GM18502 (cell line): Measurements from ENCODE around the gene RPS21.

Experiments
- ATAC-seq: cut with Tn5 transposase; IDR thresholded peaks from one replicate; pipeline ENCODE4 v1.9.1; 2021; ENCODE audit warnings: mild to moderate bottlenecking; ENCODE audit not compliant: unreplicated experiment, poor library complexity

Gene RPS21

DNA sequence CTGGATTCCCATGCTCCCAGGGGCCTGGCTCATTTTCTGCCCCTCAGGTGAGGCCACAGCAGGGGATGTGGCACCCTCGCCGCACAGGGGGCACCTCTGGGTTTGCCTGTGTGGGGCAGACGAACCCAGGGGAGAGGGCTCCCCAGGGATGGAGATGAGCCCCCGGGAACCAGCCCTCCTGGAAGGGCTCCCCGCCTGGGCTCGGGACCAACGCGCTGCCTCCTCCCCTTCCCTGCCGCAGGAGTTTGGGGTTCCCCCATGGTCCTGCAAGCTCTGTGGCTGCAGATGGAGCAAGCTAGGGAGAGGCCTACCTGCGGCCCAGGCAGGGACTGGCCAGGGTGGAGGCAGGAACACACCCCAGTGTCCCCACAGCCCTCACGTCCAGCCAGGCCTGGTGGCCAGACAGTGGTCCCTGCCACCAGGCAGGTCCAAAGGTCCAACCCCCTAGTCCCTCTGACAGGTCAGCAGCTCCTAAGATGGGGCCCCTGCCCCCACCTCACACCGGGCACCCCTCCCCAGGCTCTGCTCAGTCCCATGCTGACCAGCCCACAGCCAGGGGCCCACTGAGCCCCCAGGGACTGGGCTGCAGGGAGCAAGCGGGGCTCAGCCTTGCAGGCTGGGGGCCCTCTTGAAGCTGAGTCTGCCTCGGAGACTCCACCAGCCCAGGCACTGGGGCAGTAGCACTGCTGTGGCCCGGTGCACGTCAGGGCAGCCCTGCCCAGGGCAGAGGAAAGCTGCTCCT, 33.4 kb upstream of the RPS21 start:
- ATAC-seq = no peak

DNA sequence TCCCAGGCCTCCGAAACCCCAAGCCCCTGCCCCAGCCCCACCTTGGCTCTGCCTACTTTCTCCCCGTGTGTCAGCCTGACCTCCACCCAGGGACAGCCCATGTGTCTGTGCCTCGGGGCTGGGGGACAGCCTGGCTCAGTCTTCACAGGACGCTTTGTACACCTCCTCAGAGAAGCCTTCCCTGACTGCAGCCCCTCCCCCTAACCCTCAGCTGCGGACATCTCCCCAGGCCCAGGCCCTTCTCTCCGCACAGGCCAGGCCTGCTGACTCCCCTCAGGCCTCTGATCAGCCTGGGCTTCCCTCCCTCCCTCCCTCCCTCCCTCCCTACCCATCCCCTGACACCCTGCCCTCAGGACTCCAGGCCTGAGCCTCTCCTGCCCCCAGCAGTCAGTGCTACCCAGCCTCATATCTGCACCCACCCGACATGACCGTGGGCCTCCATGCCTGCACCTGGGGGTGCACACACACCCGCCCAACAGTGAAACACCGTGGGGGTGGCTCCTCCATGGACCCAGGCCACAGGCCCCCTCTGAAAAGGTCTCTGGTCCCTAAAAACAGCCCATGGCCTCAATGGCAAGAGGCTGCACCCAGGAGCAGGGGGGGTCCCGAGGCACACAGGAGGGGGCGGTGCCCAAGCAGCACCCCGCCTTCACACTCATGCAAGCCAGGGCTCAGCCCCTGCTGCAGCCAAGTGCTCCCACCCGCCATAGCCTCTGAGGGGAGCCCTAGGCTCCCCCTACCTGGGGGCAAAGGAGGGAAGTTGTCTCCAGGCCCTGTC, 32.7 kb upstream of the RPS21 start:
- ATAC-seq = no peak

DNA sequence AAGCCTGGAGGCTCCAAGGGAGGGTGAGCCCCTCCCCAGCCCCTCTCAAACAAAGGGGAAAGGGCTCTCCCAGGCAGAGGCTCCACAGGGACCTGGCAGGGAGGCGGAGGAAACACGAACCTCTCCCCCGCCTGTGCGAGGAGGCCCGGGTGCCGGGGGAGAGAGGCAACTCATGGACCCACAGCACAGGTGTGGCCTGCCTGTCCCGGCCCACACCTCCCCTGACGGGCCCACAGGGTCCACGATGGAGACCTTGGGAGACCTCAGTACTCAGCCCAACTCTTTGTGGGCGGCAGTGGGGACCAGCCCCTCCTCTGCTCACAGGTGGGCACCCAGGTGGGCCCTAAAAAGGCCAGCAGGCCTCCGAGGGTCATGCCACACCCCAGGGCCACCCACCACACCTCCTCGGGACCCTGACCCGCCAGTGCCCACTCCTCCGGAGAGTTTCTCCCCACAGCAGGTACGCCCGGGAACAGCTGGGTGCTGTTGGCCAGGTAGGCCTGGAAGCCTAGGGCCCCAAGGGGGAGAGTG, 32.0 kb upstream of the RPS21 start:
- no peak for ATAC-seq

DNA sequence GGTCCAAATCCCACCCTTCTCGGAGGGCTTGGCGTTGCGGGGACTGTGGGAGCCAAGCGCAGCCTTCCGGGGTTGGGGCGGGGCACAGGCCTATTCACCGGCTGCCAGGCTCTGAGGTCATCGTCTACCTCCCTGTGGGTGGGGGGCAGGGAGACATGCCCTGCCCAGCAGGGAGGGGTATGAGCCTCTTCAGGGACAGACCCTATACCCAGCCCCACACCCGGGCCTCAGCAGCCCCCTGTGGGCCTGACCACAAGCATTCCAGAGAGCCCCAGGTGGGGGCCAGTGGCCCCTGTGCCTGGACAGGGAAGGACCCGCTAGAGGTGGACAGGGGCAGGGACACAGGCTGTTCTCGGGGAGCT, 31.4 kb upstream of the RPS21 start:
- no peak for ATAC-seq

DNA sequence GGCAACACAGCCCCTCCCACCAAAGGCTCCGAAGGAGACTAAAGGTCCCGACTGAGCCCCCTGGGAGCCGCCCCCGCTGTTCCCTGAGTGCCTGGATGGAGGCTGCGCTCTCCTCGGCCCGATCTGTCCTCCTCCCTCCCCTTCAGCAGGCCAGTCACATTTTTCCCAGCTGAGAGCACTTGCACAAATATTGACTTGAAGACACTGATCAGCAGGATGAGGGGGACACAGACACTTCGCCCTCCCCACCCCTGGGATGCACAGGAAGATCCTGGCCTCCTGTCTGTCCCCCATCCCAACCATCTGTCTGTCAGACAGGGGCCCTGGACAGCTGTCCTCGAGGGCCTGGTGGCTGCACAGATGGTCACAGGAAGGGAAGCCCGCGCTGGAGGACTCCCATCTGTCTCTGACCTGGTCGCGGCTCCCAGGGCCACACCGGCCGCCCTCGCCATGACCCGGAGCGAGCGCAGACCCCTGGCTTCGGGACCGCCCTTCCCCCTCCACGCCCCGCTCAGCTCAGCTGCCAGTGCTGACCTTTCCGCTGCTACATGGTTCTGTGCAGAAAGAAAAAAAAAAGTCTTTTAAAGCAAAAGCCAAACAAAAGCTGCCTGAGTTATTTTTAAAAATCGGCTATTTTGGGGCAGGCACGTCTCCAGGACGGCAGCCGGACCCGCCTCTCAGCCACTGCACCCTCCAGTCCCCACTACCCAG, 30.9 kb upstream of the RPS21 start:
- ATAC-seq = no peak

DNA sequence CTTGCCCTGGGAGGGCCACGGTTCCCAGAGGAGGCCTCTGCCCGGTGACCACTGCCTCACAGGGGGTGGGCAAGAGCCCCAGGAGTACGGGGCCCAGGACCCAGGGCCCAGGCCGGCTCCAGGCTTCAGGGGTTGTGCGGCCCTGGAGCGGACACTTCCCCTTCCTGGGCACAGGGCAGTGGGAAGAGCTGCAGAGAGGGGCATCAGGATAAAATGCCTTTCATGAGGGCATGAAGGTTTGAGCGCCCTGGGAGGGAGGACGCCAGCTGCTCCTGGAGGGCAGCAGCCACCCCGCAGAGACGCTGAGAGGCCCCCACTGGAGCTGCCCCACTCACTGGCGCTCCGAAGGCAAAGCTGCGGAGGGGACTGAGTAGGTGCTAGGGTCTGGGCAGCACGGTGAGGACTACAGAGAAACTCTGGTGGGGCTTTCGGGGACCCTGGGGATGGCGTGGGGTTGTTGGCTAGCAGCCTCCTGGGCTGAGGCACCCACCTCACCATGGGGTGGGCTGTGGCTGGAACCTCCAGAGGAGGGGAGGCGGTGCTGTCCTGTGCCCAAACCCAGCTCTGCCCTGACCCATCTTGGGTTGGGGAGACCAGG, 30.2 kb upstream of the RPS21 start:
- ATAC-seq = no peak

DNA sequence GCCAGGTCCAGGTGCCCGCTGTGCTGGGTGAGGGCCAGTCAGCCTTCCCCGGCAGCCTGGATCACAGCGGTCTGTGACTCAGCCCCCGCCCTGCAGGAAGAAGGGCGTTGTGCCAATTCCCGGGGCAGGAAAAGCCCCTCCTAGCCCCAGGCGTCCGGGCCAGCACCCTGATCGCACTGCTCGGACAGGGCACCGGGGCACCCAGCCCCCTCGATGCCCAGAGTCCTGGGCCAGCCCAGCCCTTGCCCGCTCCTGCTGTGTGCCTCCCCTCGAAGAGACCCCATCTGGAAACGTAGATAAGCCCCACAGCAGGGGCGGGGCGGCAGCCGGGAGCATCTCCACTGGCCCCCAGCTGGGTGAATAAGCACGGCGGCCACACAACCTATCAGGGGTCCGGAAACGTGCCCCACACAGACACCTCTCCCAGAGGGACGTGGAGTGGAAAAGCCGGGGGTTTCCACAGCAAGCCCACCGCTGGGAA, 29.7 kb upstream of the RPS21 start:
- no peak for ATAC-seq

DNA sequence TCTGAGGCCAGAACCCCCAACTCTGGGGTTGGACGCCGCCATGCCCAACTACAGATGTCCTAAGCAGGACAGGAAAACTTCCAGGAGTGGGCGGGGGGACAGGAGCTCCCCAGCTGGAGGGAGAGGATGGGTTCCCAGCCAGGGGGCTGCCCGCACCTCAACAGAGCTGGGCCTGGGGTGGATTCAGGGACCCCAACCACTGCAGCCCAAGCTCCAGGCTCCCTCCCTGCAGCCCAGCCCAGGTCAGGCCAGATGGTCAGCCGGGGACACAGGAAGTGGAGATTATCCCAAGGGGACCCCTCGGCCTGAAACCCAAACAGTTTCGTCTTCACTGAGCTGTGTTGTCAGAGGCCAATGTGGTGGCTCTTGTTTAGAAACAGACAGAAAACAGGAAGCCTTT, 29.2 kb upstream of the RPS21 start:
- ATAC-seq = no peak

DNA sequence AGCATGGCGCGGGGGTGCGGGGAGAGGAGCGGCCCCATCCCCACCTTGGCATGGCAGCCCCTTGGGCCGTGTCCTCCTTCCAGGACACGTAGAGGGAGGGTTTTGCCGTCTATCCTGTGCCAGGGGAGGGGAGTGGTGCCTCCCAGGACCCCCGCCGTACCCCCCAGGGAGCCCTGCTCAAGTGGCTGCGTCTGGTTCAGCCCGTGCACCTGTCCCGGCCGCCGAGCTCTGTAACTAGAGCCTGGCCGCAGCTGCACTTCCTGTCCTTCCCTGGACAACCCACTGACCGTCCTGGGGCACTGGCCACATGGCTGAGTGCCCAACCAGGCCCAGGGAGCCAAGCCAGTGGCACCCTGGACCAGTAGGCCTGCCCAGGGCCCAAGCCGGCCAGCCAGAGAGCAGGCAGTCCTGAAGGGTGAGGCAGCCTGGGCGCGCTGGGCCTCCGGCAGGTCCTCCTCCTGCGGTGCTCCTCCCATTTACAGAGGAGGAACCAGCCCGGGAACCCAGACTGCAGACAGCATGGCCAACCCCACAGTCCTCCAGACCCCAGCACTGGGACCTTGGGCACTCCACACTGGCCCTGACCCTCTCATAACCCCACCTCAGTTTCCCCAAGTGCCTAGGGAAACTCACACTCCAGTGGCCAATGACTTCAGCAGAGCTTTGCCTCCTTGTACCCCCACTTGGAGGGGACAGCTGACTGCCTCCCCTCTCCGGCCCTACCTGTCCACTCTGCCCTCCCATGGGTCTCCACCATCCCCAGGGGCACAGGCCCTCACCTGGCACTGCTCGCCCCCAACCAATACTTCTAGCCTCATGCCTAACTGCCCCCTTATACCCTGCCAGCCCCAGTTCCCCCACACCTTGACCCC, 28.5 kb upstream of the RPS21 start:
- no peak for ATAC-seq

DNA sequence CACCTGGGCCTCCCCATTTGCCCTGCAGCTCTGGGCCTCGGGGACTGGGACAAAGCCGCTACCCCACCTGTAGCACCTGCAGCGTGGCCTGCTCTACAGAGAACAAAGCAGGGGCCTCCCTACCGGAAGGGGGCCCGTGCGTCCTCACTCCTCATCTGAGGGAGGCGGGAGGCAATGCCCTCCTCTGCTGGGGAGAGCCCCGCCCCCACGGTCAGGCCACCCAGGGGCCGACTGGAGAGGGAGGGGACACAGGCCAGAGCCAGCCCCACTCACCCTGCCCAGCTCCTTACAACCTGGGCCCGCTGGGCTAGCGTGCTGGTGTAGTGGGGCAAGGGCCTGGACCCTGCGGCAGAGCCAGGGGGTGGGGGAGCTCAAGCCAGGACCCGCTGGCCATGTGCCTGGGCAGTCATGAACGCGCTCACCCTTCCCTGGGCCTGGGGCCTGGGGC, 27.8 kb upstream of the RPS21 start:
- no peak for ATAC-seq

DNA sequence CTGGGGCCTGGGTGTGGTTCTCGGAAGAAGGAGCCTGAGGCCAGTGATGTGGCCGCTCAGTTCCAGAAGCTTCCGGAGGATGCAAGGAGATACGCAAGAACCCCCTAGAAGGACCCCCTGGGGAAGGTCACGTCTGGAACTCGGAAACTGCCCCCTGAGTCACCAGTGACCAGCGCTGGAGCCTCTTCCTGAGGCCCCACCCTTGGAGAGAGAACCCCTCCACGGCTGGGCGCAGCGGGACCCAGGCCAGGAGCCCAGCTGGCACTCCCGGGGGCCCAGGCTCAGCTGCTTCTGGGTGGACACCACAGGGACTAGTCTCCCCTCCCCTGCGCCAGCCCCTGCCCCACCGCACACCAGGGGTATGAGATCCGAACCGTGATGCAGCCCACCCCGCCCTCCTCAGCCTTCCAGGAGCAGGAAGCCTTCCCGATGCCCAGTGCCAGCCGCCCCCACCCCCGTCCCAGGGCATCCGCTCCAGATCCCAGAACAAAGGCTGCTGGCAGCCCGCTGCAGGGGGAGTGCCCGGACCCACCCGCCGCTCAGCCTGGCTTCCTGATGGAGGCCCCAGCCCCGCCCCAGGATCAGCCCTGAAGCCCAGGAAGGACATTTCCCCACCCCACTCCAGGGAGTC, 27.3 kb upstream of the RPS21 start:
- ATAC-seq = no peak

DNA sequence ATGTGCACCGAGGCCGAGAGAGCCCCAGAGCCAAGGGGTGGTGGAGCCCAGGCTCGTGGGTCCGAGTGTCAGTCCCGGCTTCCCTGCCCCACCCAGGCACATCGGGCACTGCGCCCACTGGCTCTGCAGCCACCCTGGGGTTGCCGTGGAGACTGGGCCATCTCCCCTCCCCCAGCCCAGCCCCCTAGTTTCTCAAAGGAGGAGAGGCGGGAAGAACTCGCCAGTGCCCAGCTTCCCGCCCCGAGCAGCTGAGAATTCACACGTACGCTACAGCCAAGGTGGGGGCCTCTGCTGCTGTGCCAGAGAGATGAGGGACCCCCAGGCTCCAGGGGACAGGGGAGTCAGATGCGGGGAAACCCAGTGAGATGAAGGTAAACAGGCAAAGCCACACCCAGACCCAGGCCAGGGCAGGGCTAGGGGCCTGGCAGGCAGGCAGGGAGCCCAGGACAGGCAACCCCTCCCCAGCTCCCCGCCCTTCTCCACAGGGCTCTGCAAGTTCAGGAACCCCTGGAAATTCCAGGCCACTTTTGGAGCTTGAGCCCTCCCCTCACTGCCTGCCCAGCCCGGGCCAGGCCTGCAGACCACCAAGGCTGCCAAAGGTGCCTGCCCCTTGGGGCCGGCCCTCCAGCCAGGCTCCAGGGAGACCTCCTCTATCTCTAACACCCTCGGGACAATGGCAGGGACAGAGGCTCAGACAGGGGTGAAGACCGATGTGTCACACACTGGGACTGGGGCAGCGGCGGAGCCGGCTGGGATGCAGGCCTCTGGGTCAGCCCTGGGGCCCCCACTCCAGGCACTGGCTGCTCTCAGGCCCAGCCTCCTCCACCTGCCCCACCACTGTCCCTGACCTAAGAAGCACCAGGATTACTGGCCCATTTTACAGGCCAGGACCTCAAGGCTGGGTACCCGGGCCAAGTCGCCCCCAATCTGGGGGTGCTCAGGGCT, 25.8 kb upstream of the RPS21 start:
- ATAC-seq = no peak

DNA sequence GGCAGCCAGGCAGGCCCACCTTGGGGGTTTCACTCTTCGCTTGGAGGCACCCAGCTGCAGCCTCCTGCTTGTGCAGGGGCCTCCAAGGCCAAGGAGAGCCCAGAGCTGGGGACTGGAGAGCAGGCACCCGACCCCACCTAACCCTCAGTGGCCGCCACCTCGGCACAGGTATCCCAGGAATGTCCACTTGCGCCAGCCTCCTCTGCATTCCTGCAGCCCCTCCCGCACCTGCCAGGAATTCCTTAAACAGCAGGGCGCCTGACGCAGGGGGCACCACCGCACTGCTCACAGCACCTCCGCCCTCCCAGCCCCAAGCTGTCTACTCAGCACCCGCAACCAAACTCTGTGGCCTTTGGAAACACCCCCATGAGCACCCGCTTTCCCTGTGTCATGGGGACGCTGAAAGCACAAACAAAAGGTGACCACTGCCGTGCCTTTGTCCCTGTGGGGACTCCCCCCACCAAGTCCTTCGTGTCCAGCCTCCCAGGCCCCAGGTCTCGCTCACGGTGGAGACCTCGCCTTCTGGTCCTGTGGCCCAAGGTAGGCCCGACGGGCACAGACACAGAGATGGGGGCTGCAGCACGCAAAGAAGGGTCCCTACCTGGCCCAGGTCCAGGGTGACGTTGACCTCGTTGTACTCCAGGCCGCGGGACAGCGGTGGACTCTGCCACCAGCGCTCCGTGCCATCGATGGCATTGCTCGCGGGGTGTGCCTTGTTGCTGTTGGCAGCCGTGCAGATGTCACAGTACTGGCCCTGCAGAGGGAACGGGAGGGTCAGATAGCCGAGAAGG, 24.9 kb upstream of the RPS21 start:
- no peak for ATAC-seq

DNA sequence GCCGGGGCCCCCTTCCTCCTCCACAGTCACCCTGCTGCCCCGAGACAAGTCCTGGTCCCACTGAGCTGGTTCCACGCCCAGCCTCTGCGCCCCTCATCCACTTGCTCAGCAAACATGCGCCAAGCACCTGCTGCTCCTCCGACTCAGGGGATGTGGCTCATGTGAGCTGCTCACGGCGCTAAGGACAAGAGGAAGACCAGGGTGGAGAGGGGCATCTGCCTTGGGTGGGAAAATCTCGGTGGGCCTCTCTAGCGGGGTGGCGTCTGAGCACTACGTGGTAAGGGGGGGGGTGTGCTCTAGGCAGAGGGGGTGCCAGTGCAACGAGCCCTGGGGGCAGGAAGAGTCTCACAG, 24.3 kb upstream of the RPS21 start:
- no peak for ATAC-seq

DNA sequence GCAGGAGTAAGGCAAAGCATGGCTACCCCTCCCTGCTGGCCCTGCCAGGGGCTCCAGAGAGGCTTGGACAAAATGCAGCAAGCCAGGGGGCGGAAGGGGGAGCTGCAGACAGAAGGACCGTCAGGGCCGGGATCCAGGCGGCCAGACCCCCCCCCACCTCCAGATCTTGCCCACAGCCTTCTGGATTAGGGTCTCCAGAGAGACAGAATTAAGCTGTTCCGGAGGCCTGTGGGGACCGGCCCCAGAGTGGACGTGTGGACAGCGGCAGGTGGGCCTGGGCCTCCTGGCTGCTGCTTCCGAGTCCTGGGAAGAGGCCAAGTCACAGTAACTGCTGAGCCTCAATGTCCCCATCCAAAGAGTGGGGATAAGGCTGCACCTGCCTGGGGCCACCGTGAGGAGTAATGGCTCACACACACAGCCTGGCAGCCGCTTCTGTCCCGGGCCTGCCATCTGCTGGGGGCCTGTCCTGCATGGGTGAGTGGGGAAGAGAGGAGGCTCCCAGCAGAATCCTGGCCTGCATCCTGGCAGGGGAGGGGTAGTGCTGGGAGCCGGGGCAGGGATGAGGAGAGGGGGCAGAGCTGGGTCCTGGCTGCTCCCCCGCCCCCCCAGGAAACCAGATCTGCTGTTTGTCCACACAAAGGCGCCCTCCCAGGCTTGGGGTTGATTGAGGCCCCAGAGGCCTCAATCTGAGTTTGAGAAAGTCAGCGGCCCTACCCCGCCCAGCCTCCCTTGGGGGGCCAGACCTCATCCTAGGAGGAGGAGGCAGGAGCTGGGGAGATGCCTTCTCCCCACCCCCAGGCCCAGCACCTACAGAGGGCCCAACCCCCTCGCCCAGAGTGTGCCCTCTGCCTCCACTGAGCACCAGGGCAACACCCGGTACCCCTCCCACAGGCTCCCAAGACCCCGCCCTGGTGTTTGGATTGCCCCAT, 23.6 kb upstream of the RPS21 start:
- ATAC-seq = no peak
